ENCODE results near the gene TNFRSF9.

The TNFRSF9 gene

DNA sequence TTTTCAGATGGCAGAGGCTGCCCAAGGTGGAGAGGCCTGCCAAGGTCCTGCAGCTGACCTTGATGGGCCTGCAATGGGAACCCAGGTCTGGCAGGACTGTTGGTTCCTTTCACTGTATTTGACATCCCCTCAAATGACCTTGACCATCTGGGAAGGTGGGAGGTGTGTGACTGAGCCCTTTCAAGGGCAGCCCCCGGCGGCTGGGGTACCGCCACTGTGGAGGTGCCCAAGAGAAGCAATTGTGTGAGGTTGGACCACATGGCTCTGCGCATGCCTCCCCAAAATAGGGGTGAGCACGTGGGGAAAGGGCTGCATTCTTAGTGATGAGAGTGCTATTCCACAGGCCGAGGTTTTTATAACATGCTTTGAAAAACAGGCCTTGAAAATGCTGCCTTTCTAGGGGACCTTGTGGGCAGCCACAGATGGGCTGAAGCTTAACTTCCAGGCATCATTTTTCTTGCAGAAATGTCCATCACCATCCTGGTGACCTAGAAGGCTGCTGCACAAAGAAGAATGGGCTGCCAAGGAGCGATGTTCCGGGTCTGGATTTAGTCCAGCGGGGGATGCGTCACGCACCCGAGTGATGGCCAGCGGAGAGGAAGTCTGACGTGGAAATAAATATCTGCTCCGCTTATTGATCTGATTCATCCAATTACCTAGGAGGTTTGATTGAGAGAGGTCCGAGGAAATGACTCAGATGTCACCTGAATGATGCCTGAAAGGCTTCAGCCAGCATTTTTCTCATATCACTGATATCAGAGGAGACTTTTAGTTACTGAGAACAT is 71.3 kb downstream of the TNFRSF9 start:
- no peak for DNase-seq (ENCODE audit: low read depth)

DNA sequence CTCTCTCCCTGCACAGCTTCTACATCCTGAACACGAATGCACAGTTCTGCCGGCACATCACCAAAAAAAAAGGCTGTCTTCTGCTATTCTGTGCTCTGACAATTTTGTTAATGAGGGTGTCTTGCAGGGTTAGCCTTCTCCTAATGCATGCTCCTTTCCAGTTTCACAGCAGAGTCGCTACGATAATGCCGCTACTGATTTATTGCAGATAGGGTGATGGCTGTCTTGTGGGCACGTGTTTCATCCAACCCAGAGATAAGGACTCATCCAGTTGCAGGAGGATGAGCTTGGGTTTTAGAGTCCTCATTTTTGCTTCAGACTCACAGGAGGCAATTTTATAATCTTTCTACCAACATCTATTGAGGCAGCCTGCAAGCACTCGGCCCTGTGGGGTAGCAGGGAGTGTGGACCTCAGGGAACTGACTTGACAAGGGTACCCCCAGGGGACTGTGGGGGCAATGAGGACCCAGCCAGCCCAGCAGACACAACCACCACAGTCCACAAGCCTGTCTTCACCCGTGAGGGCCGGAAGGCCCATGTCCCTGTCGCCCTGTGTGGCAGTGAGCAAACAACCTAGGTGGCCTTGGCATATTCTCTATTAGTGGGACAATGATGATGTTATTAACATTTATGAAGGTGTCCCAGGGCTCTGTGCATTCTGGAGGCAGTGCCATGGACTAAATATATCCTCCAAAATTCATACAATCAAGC is 72.4 kb downstream of the TNFRSF9 start:
- DNase-seq (ENCODE audit: low read depth), result no peak

DNA sequence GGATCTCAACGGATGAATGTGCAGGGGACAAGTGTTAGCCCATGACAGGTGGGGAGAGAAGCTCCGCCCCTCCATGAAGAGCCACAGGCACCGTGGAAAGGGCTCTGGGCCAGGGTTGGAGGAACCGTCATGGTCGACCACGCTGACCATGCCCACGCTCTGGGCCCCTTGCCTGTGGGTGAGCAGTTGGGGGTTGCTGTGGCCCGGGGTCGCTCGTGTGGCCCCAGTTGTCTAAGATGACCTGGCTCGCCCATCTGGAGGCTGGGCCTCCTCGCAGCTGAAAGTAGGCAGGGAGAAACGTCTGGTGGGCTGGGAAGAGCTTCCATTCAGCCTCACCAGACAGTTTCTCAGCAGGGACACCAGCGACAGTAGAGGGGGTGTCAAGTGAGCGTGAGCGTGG is 74.7 kb downstream of the TNFRSF9 start:
- no peak for DNase-seq (ENCODE audit: low read depth)

Measured in activated T-cell treated with anti-CD3 and anti-CD28 coated beads for 48 hours (primary cell).